ENCODE measurements around the gene SRCAP. TPM values are rescaled to one million over a fixed set of nuclear protein-coding genes. Genes with fewer than 3 reads are reported as not detected.

SRCAP gene
- total RNA-seq, 1 experiment from 2014 or later, result 57.4 TPM

- DNase-seq, result peak in 1 of 2 experiments; percentile 22
- Mint-ChIP-seq H3K27me3 (ENCODE audit: insufficient read depth, unreplicated experiment) (no peaks in the 10 kb centered on the region), H3K4me1 (ENCODE audit: low read depth, unreplicated experiment) (no peaks in the 10 kb centered on the region), H3K27ac (ENCODE audit: unreplicated experiment) (peak overlapping the region; percentile 91), H3K36me3 (ENCODE audit: insufficient read depth, unreplicated experiment) (peaks cover 6% of the 10 kb centered on the region), H3K4me3 (ENCODE audit: unreplicated experiment) (peak overlapping the region; percentile 93), H3K9me3 (ENCODE audit: unreplicated experiment) (no peaks in the 10 kb centered on the region)
- Histone ChIP-seq H3K9me3 (no peaks in the 10 kb centered on the region), H3K27me3 (replicated peaks; ENCODE audit: control insufficient read depth, insufficient read depth, low read length) (no peaks in the 10 kb centered on the region), H3K4me1 (peaks cover 14% of the 10 kb centered on the region; the same call in 1 of the 2 replicates), H3K36me3 (ENCODE audit: control insufficient read depth, insufficient read depth, low read length) (peaks cover 1% of the 10 kb centered on the region; the same call in 1 of the 2 replicates), H3K4me3 (ENCODE audit: low read depth, low read length) (peak overlapping the region; percentile 72)
- no TSS peak for BruUV-seq (replicated peaks)
- ChIA-PET POLR2A (interaction anchor here (1.0 to 1.6 kb wide), 4 partner anchors 17 to 108 kb away, joined by 4 to 16 read pairs (median 6); partner anchors contain the start of gene CTF1), CTCF (interaction anchor here (0.7 to 1.5 kb wide), 5 partner anchors 12 to 52 kb away, joined by 3 to 13 read pairs (median 4); no protein-coding TSS in a partner anchor)
- TF ChIP-seq, protein P1, sequence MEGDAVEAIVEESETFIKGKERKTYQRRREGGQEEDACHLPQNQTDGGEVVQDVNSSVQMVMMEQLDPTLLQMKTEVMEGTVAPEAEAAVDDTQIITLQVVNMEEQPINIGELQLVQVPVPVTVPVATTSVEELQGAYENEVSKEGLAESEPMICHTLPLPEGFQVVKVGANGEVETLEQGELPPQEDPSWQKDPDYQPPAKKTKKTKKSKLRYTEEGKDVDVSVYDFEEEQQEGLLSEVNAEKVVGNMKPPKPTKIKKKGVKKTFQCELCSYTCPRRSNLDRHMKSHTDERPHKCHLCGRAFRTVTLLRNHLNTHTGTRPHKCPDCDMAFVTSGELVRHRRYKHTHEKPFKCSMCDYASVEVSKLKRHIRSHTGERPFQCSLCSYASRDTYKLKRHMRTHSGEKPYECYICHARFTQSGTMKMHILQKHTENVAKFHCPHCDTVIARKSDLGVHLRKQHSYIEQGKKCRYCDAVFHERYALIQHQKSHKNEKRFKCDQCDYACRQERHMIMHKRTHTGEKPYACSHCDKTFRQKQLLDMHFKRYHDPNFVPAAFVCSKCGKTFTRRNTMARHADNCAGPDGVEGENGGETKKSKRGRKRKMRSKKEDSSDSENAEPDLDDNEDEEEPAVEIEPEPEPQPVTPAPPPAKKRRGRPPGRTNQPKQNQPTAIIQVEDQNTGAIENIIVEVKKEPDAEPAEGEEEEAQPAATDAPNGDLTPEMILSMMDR (IDR thresholded peaks at IDR 0.05; ENCODE audit: insufficient read depth in 1 of 2, low read depth in 1 of 2, low read length in 1 of 2, severe bottlenecking in 1 of 2, unreplicated experiment in 1 of 2), result no peak
- intact Hi-C loops (cut with micrococcal nuclease; ENCODE audit: unreplicated experiment), result loop anchor here (1.0 to 2.0 kb wide), 4 partner anchors 18 to 88 kb away; no protein-coding TSS in a partner anchor
Measured at GRCh38 chr16:30787613-30788378, 88.8 kb downstream of the SRCAP start.

Other genes with a start within 250 kb of the SRCAP start
- 0.57 TPM in 1 of 2 replicates, not detected in the other for gene ITGAL, start 226.4 kb upstream of the SRCAP start, total RNA-seq (2022)
- gene ZNF768, start 172.6 kb upstream of the SRCAP start, total RNA-seq (2022), result 30.3 and 30.6 TPM in 2 replicates
- 6.9 and 8.1 TPM in 2 replicates for gene ZNF747, start 164.3 kb upstream of the SRCAP start, total RNA-seq (2022)
- gene ZNF764, start 140.8 kb upstream of the SRCAP start, total RNA-seq (2022), result 8.5 and 10.9 TPM in 2 replicates
- 6.2 and 10.0 TPM in 2 replicates for gene ZNF688, start 127.5 kb upstream of the SRCAP start, total RNA-seq (2022)
- 13.5 and 13.6 TPM in 2 replicates for gene ZNF785, start 113.5 kb upstream of the SRCAP start, total RNA-seq (2022)
- gene ZNF689, start 88.8 kb upstream of the SRCAP start, total RNA-seq (2022), result 11.4 and 11.7 TPM in 2 replicates
- gene PRR14, start 48.2 kb upstream of the SRCAP start, total RNA-seq (2022), result 26.3 and 28.2 TPM in 2 replicates
- gene FBRS, start 40.7 kb upstream of the SRCAP start, total RNA-seq (2022), result 46.1 and 47.9 TPM in 2 replicates
- gene PHKG2, start 49.3 kb downstream of the SRCAP start, total RNA-seq (2022), result 40.8 and 48.6 TPM in 2 replicates
- 4.0 and 4.5 TPM in 2 replicates for gene CFAP119, start 62.9 kb downstream of the SRCAP start, total RNA-seq (2022)
- gene RNF40, start 63.2 kb downstream of the SRCAP start, total RNA-seq (2022), result 94.0 and 97.6 TPM in 2 replicates
- 18.9 and 20.6 TPM in 2 replicates for gene ZNF629, start 88.0 kb downstream of the SRCAP start, total RNA-seq (2022)
- 15.1 and 17.7 TPM in 2 replicates for gene BCL7C, start 194.9 kb downstream of the SRCAP start, total RNA-seq (2022)
- gene CTF1, start 197.4 kb downstream of the SRCAP start, total RNA-seq (2022), result 1.8 and 2.4 TPM in 2 replicates
- gene FBXL19, start 224.4 kb downstream of the SRCAP start, total RNA-seq (2022), result 20.2 and 23.4 TPM in 2 replicates
- 4.7 TPM in 2 replicates for gene ORAI3, start 249.9 kb downstream of the SRCAP start, total RNA-seq (2022)

Measured in Caco-2 (cell line).